Liver (tissue), 9 donors: ENCODE results near the gene SLC12A7. TPM values are rescaled to one million over a fixed set of nuclear protein-coding genes. Genes with fewer than 3 reads are reported as not detected.

ENCODE experiments used
- DNase-seq: peaks from one replicate; pipeline ENCODE4 v3.0.0-alpha.2; 2017; ENCODE audit warnings: low spot score
- H3K27ac ChIP-seq, 2 donors: one replicate each; pipeline ENCODE4 v1.7.0; 2013; ENCODE audit warnings: inconsistent platforms in 2 of 2, low read length in 2 of 2, control low read depth in 1 of 2, low read depth in 1 of 2, mild to moderate bottlenecking in 1 of 2
- H3K27me3 ChIP-seq, 4 donors: one replicate each; pipeline versions ENCODE4 v1.6.1 to v1.7.0; 2013; ENCODE audit warnings: low read length in 3 of 4, inconsistent platforms in 1 of 4, mild to moderate bottlenecking in 1 of 4, moderate library complexity in 1 of 4; ENCODE audit not compliant: control insufficient read depth in 4 of 4, insufficient read depth in 4 of 4
- H3K36me3 ChIP-seq, 4 donors: one replicate each; pipeline versions ENCODE4 v1.6.1 to v1.7.0; 2013; ENCODE audit warnings: low read length in 3 of 4, mild to moderate bottlenecking in 3 of 4, low read depth in 1 of 4, moderate library complexity in 1 of 4; ENCODE audit not compliant: control insufficient read depth in 4 of 4, insufficient read depth in 3 of 4
- H3K4me1 ChIP-seq, 4 donors: one replicate each; pipeline versions ENCODE4 v1.6.1 to v1.7.0; 2013; ENCODE audit warnings: low read length in 3 of 4, mild to moderate bottlenecking in 3 of 4, moderate library complexity in 1 of 4; ENCODE audit not compliant: control insufficient read depth in 4 of 4, insufficient read depth in 4 of 4
- H3K4me3 ChIP-seq, 3 donors: one replicate each; pipeline versions ENCODE4 v1.6.1 to v1.7.0; 2013; ENCODE audit warnings: low read length in 3 of 3, control low read depth in 1 of 3, low read depth in 1 of 3, mild to moderate bottlenecking in 1 of 3
- H3K9ac ChIP-seq, 2 donors: one replicate each; pipeline ENCODE4 v1.7.0; 2013; ENCODE audit warnings: low read length in 2 of 2, mild to moderate bottlenecking in 2 of 2, moderate library complexity in 2 of 2, control low read depth in 1 of 2, low read depth in 1 of 2
- H3K9me3 ChIP-seq, 4 donors: one replicate each; pipeline versions ENCODE4 v1.6.1 to v1.7.0; 2013; ENCODE audit warnings: low read length in 3 of 4; ENCODE audit not compliant: control insufficient read depth in 4 of 4
- EGR1 ChIP-seq, 2 donors: IDR thresholded peaks; 2 replicates each; pipeline ENCODE4 v1.6.1; 2016 to 2018; ENCODE audit warnings: antibody characterized with exemption in 2 of 2, low read depth in 2 of 2
- FOXA1 ChIP-seq: IDR thresholded peaks from 2 replicates; pipeline ENCODE4 v1.6.1; 2016; ENCODE audit warnings: antibody characterized with exemption
- GABPA ChIP-seq, 2 donors: IDR thresholded peaks in 1 of 2; conservative IDR thresholded peaks in 1 of 2; 2 replicates each; pipeline ENCODE4 v1.6.1; 2016; ENCODE audit warnings: antibody characterized with exemption in 2 of 2, mild to moderate bottlenecking in 1 of 2, moderate library complexity in 1 of 2
- HNF4A ChIP-seq, 2 donors: conservative IDR thresholded peaks; 2 replicates each; pipeline ENCODE4 v1.6.1; 2016; ENCODE audit warnings: antibody characterized with exemption in 2 of 2, mild to moderate bottlenecking in 2 of 2
- HNF4G ChIP-seq: IDR thresholded peaks from 2 replicates; pipeline ENCODE4 v1.6.1; 2016; ENCODE audit warnings: antibody characterized with exemption
- JUND ChIP-seq, 2 donors: IDR thresholded peaks; 2 replicates each; pipeline ENCODE4 v1.6.1; 2016; ENCODE audit warnings: antibody characterized with exemption in 2 of 2
- RXRA ChIP-seq, 2 donors: IDR thresholded peaks; 2 replicates each; pipeline ENCODE4 v1.6.1; 2017 to 2018; ENCODE audit warnings: antibody characterized with exemption in 2 of 2, mild to moderate bottlenecking in 1 of 2
- SP1 ChIP-seq: IDR thresholded peaks from 2 replicates; pipeline ENCODE4 v1.6.1; 2018; ENCODE audit warnings: antibody characterized with exemption, mild to moderate bottlenecking
- TAF1 ChIP-seq: conservative IDR thresholded peaks from 2 replicates; pipeline ENCODE4 v1.6.1; 2016; ENCODE audit warnings: antibody characterized with exemption, mild to moderate bottlenecking
- YY1 ChIP-seq: IDR thresholded peaks from 2 replicates; pipeline ENCODE4 v1.6.1; 2016; ENCODE audit warnings: antibody characterized with exemption, mild to moderate bottlenecking
- WGBS: extraction: QIAGEN DNeasy Blood & Tissue Kit; methylation state at CpG from one replicate; pipeline ENCODE4 v1.1.7; 2013; 5-methylcytosine and 5-hydroxymethylcytosine counted together
- polyA plus RNA-seq, 2 donors: library from polyadenylated mRNA; stranded (reverse) in 1 of 2; unstranded in 1 of 2; fragments of 200-250 nt in 1 of 2; fragments of >200 nt in 1 of 2; fragmentation: Nextera tagmentation in 1 of 2; extraction: Ambion mirVana in 1 of 2; gene quantifications; one replicate each; pipeline versions ENCODE4 v1.2.1 to v1.2.3, GENCODE V29; 2013 to 2015
- total RNA-seq, 2 donors: library from RNA; depleted of rRNA; stranded (reverse); fragments of >200 nt; gene quantifications; one replicate each; pipeline ENCODE4 v1.2.3, GENCODE V29; 2014
- TF ChIP-seq, protein P1 (sequence below): IDR thresholded peaks from 2 replicates; pipeline ENCODE4 v1.6.1; 2016; ENCODE audit warnings: antibody characterized with exemption
- TF ChIP-seq, protein P2 (sequence below): fragments of 150-350 bp; IDR thresholded peaks from 2 replicates; pipeline ENCODE4 v1.5.1; 2017; ENCODE audit warnings: improper control_type of control experiment, low read depth, low read length; ENCODE audit not compliant: missing input control
- TF ChIP-seq, protein P3 (sequence below): IDR thresholded peaks from 2 replicates; pipeline ENCODE4 v1.6.1; 2016; ENCODE audit warnings: antibody characterized with exemption
- TF ChIP-seq, protein P4 (sequence below): IDR thresholded peaks from 2 replicates; pipeline ENCODE4 v1.6.1; 2016; ENCODE audit warnings: antibody characterized with exemption
- donor health status: healthy.
- donor health status: healthy.
- donor health status: healthy.
- donor health status: healthy.
- donor health status: healthy.

The SLC12A7 gene
- total and polyA plus RNA-seq, 4 donors: 12.3 to 64.2 (median 28.9) TPM

DNA sequence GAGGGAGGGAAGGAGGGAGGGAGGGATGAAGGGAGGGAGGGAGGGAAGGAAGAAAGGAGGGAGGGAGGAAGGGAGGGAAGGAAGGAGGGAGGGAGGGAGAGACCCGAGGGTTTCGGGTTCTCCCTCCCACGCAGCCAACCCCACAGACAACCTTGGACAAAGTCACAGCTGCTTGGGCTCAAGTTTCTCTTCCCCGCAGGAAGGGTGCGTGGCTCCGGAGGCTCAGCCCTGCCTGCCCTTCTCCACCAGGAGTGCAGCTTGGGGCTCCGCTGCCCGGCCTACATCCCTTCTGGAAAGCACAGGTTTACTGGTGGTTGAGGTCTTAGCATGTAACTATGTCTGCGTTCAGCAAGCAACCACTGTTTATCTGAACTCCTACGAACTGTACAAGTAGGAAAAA, 15.0 kb downstream of the SLC12A7 start:
- H3K36me3 ChIP-seq: peaks cover 3 to 18% (median 9%) of the 10 kb centered on the region in 4 donors
- H3K9me3 ChIP-seq: no peaks in the 10 kb centered on the region
- 81% methylated on average over 10 of the region's 10 CpGs for WGBS
- no peak overlapping the region for H3K27ac ChIP-seq
- H3K27me3 ChIP-seq: no peaks in the 10 kb centered on the region
- H3K9ac ChIP-seq: no peak overlapping the region
- no peak overlapping the region for H3K4me3 ChIP-seq
- DNase-seq: no peak
- peaks cover 16 to 48% (median 32%) of the 10 kb centered on the region in 4 donors for H3K4me1 ChIP-seq
- TF ChIP-seq YY1 (no peak), RXRA (IDR thresholded peaks at IDR 0.05) (no peak), JUND (IDR thresholded peaks at IDR 0.05) (no peak), GABPA (IDR thresholded peaks at IDR 0.05 in 1 of 2, conservative IDR thresholded peaks at IDR 0.05 in 1 of 2) (no peak), SP1 (no peak), TAF1 (no peak), HNF4A (conservative IDR thresholded peaks at IDR 0.05) (no peak), FOXA1 (no peak), EGR1 (IDR thresholded peaks at IDR 0.05; ENCODE audit: low read depth in 2 of 2) (no peak)
- TF ChIP-seq, protein P1, sequence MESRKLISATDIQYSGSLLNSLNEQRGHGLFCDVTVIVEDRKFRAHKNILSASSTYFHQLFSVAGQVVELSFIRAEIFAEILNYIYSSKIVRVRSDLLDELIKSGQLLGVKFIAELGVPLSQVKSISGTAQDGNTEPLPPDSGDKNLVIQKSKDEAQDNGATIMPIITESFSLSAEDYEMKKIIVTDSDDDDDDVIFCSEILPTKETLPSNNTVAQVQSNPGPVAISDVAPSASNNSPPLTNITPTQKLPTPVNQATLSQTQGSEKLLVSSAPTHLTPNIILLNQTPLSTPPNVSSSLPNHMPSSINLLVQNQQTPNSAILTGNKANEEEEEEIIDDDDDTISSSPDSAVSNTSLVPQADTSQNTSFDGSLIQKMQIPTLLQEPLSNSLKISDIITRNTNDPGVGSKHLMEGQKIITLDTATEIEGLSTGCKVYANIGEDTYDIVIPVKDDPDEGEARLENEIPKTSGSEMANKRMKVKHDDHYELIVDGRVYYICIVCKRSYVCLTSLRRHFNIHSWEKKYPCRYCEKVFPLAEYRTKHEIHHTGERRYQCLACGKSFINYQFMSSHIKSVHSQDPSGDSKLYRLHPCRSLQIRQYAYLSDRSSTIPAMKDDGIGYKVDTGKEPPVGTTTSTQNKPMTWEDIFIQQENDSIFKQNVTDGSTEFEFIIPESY: no peak
- TF ChIP-seq, protein P2, sequence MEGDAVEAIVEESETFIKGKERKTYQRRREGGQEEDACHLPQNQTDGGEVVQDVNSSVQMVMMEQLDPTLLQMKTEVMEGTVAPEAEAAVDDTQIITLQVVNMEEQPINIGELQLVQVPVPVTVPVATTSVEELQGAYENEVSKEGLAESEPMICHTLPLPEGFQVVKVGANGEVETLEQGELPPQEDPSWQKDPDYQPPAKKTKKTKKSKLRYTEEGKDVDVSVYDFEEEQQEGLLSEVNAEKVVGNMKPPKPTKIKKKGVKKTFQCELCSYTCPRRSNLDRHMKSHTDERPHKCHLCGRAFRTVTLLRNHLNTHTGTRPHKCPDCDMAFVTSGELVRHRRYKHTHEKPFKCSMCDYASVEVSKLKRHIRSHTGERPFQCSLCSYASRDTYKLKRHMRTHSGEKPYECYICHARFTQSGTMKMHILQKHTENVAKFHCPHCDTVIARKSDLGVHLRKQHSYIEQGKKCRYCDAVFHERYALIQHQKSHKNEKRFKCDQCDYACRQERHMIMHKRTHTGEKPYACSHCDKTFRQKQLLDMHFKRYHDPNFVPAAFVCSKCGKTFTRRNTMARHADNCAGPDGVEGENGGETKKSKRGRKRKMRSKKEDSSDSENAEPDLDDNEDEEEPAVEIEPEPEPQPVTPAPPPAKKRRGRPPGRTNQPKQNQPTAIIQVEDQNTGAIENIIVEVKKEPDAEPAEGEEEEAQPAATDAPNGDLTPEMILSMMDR: no peak
- TF ChIP-seq, protein P3, sequence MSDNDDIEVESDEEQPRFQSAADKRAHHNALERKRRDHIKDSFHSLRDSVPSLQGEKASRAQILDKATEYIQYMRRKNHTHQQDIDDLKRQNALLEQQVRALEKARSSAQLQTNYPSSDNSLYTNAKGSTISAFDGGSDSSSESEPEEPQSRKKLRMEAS: no peak
- TF ChIP-seq, protein P4, sequence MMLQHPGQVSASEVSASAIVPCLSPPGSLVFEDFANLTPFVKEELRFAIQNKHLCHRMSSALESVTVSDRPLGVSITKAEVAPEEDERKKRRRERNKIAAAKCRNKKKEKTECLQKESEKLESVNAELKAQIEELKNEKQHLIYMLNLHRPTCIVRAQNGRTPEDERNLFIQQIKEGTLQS: no peak

DNA sequence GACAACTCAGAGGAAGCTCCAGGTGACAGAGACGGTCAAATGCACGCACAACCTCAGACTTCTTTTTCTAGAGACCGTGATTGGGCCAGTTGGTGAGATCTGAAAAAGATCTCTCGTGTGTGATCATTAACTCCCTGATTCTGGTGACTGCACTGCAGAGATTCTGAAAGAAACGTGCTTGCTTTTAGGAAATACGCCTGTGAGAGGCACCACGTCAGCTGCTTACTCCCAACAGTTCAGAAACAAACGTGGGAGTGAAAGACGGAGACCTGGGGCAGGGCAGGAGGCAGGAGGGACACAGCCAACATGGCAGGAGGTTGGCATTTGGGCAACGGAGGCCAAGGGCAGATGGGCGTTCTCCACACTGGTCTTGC, 15.9 kb downstream of the SLC12A7 start:
- H3K27me3 ChIP-seq: no peaks in the 10 kb centered on the region
- no peak for DNase-seq
- TF ChIP-seq HNF4A (conservative IDR thresholded peaks at IDR 0.05) (no peak), YY1 (no peak), EGR1 (IDR thresholded peaks at IDR 0.05; ENCODE audit: low read depth in 2 of 2) (no peak), HNF4G (no peak), JUND (IDR thresholded peaks at IDR 0.05) (no peak)
- TF ChIP-seq, protein P2: no peak
- TF ChIP-seq, protein P1: no peak
- H3K4me1 ChIP-seq: peaks cover 17 to 48% (median 34%) of the 10 kb centered on the region in 4 donors
- no peak overlapping the region for H3K4me3 ChIP-seq
- H3K36me3 ChIP-seq: peaks cover 5 to 23% (median 10%) of the 10 kb centered on the region in 4 donors
- H3K9ac ChIP-seq: no peak overlapping the region
- no peak overlapping the region for H3K27ac ChIP-seq
- 88% methylated on average over 11 of the region's 11 CpGs for WGBS
- no peaks in the 10 kb centered on the region for H3K9me3 ChIP-seq
